ENCODE data around the gene SYF2. TPM values are rescaled to one million over a fixed set of nuclear protein-coding genes. Genes with fewer than 3 reads are reported as not detected.
"Not testable (repeated sequence)": the region's sequence is repeated elsewhere in the genome, so short reads cannot be mapped to it uniquely, and the experiment has no call there.

SYF2 gene
- polyA plus RNA-seq, 1 donor: 98.0 TPM

DNA sequence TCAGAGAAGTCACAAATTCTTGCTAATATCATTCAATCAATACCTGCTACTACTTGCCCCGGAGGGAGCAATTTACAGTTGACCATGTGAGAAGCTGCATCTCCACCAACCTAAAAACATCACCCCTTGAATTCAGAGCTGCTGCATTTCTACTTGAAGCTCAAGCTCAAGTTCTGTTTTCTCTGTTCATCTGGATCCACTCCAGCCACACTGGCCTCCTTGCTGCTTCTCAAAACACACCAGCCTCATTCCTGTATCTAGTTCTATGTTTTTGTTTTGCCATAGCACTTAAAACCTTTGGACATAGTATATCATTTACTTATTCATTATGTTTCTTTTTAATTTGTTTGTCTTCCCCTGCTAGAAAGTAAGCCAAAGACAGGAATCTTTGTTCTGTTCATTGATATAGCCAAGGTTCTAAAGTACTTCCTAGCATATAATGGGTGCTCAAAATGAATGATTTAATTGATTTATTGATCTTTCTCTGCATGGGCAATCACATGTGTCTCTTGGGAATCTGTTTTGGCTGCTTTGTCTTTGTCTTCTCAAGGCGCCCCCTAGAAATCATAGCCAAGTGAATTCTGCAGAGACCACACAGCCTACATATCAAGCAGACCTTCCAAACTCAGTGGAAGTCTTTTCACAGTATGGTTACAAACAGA lies 23.6 kb downstream of the SYF2 start:
- DNase-seq: no peak

DNA sequence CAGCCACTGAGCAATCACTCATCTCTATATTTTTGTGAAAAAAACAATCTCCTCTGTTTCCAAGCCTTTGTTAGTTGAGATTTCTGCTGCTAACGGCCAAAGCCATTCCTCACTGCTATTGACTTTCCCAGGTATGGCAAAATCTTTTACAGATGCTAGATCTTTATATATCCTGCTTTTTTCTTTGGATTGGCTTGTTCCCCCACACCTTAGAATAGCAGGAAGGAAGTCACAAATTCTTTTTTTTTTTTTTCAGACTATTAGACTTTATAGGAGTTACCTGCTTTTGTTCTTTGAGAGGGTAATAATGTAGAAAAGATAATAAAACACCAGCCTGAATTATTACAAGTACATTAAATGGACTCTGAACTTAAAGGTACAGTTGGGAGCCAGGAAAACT lies 24.2 kb downstream of the SYF2 start:
- DNase-seq: no peak

DNA sequence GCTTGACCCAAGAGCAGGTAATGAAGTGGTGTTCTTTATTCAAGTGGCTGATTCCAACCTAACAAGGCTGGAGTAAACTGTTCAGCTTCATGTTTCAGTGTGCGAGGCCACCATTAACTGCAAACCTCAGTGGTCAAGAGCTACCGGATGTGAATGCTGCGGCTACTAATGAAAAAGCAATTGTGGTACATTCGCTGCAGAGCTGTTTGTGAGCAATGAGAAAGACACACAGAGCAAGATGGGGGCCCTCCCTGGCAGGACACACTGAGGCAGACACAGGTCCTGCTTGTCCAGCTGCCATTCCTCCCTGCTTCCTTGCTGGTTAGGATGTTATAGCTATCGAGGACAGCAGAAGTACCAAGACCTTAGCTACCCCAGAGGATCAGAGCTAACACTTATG lies 26.1 kb downstream of the SYF2 start:
- no peak for DNase-seq

DNA sequence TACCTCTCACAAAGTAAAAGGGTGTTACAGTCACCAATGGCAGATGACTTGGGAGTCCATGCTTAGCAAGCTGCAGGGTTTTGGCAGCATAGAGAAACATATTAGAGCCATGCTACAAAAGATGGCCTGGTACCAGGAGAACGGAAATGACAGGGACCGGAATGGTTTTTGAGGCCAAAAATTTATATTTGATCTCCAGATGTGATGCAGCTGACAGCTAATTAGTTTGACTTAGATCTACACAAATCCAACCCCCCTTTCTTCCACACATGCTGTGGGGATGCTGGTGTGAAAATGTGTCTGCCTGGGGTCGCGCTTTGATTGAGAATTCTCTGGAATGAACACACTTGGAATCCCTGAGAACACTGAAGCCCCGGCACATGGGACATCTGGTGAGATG lies 26.5 kb downstream of the SYF2 start:
- DNase-seq: no peak

DNA sequence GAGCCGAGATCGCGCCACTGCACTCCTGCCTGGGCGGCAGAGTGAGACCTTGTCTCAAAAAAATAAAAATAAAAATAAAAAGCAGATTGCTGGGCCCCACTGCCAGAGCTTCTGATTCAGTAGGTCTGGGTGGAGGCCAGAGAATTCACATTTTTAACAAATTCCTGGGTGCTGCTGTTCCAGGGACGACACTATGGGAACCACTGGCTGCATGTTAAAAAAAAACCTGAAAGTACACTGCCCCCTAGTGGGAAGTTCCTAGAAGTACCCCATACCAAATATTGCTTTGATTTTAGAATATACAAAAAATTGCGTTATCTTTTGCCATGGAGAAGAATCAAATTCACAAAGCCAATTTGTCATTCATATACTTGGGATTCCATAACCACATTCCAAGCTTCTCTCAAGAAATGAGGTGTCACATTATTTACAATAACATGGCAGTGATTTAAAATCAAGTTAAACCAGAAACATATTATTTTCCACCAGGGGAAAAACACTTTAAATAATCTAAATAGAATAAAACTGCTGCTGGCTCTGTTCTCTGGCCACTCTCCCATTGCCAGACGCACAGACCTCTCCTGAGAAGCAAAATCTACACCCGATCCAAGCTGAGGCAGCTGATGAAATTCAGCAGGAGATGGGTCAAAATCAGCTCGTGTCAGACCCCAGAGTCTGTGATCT lies 27.4 kb downstream of the SYF2 start:
- DNase-seq: no peak

DNA sequence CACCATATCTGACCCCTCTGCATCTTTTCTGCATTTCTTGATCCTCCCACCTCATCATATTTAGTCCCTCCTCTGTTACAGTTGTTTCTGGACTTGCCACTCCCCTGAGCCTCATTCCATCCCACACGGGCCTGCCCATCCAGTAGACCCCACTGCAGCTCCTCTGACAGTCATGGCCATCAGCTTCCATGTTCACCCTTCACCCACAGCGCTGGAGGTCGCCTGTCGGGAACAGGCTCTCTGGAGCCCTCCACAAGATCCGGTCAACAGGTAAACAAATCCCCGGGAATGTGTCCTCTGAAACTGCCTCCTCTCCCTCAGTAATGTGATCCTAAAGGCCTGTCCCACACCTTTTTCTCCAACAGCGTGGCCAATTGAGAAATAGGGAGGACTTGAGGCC lies 31.3 kb downstream of the SYF2 start:
- DNase-seq: no peak

DNA sequence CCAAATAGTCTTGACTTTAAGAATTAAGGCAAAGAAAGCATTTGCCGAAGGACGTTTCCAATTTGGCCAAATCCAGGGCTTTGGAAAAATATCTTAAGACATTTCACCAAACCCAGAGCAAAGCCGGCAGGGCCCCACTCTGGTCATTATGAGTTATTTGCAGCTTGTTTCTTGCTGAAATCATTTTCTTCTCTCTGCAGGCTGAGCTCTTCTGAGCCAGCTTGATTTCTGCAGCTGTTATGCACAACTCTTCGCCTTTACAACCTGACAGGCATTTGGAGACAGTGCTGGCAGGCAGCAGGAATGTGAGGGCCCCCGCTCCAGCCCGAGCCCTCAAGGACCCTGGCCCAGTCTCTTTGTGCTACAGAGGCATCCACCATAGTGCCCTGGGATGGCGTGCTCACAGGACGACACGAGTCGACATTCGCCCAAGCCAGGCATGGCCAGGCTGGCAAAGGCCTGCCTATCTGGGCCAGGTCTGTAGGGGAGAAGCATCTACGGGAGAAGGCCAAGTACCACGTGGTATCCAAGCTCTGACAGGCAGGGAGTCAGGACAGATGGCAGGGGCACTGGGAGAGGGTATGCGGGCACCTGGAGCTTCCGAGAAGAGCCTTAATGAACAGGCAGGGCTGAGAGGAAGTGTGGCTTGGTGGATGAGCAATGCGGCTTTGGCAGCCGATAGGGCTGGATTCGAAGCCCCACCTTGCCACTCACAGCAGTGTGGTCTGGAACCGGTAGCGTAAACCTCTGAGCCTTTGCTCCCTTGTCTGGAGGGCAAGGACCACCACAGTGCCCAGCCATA lies 32.3 kb downstream of the SYF2 start:
- no peak for DNase-seq

DNA sequence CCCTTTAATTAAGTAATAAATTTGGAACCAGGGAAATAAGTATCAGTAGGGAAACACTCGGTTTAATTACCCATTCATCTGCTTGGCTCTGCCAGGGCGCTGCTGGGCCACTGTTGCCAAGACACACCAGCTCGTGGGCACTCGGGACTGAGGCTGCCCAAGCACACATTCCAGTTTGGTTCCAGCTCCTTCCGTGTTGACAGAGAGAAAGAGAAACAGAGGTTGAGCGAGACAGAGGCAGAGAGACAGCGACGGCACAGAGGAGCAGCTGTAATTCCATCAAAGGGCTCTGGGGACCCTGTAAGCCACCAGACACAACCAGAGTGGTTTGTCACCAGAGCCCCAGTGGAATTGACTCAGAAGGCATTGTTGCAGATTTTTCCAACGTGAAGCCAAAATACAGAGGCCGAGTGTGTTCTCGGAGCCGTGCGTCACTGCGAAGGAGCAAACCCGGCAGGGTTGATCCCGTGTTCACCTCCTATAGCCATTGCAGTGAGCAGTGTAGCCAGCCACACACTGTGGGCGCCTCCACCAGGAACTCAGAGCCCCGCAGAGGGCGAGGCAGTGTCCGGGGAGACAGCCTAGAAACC lies 33.5 kb downstream of the SYF2 start:
- DNase-seq: no peak

DNA sequence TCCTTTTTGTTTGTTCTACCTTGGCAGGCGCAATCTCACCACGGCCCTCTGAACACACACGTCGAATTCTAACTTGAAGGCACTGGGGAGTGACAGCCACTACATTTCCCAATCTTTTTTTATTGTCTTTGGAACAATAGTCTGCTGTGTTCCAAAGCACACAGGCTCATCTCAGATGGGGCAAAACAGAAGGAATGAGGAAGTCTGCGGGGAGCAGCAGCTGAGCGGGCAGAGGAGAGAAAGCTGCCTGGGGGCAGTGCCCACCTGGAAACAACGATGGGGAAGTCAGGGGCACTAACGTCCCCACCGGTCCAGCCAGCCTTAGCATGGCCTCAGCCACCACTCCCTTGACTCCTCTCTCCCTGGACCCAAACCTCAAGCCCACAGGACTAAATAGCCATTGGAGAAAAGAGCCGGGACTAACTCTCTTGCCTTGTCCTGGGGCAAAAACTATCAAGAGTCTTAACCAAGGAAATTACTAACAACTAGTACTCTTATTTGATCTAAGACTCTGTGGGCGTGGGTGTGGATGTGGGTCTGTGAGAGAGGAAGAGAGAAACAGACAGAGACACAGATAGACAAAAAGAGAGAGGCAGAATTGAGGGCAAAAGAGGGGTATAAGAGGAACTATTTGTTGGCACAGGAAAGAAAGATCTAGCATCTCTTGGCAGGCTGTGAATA lies 34.2 kb downstream of the SYF2 start:
- DNase-seq: no peak

DNA sequence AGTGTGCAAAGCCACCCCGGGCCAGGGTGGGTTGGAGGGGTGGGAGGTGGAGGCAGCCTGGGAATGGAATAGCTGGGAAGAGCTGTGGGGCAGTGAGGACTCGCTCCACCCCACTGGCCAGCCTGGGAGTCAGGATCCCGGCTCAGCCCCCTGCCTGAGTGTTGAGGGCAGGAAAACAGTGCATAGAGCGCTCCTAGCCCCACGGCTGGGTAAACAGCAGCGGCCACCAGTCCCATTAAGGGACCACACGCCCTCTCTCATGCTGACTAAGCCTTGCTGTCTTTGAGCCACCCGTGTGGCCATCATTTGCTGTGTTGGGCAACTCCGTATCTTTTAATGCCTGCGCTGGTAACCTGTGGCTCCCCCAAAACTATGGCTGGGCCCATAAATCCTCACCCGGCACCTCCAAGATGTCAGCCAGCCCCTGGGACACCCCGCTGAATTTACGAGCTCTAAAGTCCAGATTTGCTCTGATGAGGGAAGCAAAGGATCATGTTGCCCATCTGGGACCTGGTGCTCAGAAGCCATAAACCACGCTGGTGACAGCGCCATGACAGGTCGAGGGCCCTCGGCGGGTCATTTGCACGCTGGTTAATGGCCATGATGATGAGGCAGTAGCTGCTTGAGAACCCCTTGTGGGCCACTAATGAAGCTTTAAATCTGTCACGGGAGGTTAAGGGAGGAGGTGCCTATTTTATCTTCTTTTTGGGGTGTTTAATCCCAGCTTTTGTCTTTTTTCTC lies 34.9 kb downstream of the SYF2 start:
- peak; percentile 71 for DNase-seq

DNA sequence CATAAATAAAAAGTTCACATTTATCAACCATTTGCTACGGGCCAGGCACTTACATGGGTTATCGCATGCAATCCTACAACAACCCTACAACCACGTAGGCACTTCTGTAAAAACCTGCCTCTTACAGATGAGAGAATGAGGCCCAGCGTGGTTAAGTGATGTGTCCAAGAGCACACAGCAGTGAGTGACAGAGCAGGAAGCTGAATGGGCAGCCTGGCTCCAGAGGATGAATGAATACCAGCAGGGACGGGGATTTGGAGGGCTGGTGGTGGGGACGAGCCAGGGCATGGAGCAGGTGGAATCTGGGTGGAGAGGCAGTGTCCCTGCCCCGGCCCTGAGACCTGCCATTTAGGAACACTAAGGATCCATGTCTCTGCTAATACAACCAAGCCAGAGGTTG lies 35.5 kb downstream of the SYF2 start:
- DNase-seq: no peak

DNA sequence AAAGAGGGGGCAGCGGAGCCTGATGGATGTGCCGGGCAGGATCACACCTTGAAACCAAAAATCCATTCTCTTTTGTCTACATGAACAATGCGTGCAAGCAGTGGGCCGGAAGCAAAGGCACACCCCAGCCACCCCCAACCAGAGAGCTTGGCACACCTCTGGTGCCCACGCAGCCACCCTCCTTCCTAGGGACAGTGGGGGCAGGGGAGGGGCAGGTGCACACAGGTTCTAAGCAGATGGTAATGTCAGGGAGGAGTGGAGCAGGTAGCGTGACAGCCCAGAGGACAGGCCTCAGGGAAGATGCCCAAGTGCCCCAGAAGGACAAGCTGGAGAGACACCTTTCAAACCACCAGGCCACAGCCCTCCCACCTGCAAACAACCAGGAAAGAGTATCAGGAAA lies 36.5 kb downstream of the SYF2 start:
- DNase-seq: no peak

DNA sequence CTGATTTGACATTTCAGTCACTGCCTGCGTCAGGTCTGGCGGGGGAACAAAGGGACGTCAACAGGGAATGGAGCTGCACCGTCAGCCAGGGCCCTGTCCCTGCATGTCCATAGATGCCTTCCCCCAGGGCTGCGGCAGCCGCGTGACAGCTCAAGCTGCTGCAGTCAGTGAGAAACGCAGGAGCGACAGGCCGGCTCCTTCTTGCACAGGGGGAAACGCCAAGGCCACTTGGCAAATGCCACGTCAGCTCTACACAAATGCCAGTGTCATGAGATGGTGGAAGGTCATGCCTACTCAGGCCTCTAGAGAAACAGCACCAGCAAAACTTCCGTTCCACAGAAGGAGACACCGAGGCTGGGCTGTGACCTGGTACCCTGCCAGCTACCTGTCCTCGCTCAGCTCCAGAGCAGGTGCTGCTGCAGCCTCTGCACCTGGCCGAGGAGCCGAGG lies 37.7 kb downstream of the SYF2 start:
- DNase-seq: no peak

DNA sequence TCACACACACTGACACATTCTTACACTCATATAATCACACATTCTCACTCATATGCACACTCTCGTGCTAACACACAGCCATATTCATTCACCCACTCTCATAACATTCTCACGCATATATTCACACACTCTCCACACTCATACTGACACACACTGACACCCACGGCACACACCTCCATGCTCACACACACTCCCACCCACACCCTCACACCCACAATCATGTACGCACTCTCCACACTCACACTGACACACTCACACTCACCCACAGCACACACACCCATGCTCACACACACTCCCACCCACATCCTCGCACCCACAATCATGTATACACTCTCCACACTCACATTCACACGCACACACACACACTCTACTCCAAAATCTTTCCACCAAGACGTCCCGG lies 38.2 kb downstream of the SYF2 start:
- DNase-seq: no peak

DNA sequence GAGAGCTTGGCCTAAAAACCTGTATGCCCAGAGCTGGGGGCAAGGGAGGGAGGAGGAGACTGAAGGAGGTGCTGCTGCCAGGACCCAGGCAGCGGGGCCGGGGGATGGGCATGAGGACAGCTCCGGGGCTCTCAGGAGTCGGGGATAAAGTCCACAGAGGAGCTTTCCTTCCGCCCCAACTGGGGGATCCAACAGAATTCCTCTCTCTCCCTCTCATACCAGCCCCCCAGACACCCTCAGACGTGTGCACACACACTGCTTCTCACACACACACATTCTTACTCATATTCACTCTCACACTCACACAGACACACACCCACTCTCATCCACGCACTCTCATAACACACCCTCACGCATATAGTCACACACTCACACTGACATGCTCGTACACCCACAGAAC lies 39.1 kb downstream of the SYF2 start:
- no peak for DNase-seq

DNA sequence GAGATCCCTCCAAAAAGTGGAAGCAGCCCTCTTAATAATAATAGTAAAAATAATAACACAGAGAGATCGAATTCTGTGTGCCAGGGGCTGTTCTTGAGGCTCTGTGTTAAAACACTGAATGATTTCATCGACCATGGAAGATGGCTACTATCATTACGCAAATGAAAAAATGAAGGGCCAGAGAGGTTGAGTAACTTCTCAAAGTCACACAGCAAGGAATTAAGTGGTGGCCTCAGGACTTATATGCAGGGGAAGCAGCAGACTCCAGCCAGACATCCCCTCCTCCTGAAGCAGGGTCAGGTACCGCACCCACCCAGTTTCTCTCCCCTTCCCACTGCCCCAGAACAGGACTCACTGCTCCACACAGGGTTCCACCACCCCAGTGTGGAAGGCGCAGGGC lies 40.1 kb downstream of the SYF2 start:
- DNase-seq: no peak

DNA sequence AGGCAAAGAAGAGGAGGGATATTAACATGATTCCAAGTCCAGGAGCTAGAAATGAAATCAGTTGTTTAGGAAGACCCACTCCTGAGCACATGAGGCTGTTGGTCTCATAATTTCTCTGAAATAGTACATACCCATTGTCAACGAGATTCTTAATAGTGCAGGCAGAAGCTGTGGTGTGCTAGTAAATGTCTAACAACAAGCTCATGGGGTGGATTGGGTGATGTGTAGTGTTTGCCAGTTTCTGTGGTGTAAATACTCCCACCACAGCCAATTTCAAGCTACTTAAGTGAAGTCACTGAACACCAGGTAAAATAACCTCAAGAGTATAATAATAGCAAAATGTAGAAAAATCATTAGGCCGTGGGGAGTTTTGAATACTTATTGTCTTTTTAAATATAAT lies 42.0 kb downstream of the SYF2 start:
- no peak for DNase-seq

DNA sequence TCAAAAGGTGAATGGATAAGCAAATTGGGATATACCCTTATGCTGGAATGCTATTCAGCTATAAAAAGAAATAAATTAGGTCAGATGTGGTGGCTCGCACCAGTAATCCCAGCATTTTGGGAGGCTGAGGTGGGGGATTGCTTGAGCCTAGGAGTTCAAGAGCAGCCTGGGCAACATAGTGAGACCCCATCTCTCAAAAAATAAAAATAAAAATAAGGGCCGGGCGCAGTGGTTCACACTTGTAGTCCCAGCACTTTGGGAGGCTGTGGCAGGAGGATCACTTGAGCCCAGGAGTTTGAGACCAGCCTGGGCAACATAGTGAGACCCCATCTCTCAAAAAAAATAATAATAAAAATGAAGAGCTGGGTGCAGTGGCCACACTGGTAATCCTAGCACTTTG lies 44.4 kb downstream of the SYF2 start:
- DNase-seq: not testable (repeated sequence)

DNA sequence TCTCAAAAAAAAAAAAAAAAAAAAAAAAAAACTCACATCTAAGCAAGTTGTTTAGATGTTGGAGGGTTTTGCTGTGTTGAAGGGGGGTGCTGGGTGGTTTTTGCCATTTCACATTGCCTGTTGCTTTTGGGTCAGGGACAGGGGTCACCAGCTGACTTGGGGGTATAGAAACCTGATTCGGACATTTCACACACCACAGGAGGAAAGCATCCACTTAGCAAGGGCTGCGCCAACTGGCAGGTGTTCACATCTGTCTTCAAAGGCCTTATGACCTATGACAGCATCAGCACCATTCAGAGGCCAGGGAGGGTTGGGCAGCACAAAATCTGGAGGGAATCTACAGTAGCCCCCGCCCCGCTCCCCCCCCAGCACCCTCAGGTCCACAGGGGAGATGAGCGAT lies 45.2 kb downstream of the SYF2 start:
- DNase-seq: no peak

DNA sequence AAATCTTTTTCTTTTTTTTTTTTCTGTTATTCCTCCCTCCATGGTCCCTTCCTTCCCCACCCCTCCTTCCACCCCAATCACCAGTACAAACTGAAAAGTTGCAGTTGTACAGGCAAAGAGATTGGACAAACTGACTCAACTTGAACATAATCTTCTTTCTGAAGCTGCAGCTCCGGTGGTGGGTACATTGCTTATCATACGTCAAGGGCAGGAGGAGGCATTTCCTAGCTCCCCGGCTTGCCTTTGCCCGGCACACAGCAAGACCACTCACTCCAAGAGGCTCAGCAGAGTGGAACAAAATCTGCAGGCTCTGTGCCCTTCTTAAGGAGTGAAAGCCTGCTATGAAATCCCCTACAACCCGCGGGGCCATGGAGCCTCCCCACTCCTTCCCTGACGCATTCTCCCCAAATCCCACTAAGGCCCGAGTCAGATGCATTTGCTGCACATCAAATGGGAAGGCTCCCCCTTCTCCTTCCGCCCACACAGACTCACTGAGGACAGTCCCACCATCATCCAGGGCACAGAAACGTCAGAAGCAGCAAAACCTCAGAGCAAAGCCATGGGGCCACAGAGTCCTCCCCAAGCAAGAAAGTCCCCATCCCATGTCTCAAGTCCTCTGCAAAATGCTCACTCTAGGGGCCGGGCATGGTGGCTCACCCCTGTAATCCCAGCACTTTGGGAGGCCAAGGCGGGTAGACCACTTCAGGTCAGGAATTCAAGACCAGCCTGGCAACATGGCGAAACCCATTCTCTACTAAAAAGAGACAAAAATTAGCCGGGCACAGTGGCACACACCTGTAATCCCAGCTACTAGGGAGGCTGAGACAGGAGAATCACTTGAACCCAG lies 45.9 kb downstream of the SYF2 start:
- no peak for DNase-seq
